ENCODE data around the gene SUGCT.
"Not testable (repeated sequence)": the region's sequence is repeated elsewhere in the genome, so short reads cannot be mapped to it uniquely, and the experiment has no call there.

SUGCT gene

GRCh38 chr7:40649247-40649646 is 514.4 kb downstream of the SUGCT start:
- no peak for DNase-seq (ENCODE audit: extremely low read depth in 1 of 2, low read depth in 1 of 2)

GRCh38 chr7:40650903-40651302 is 516.1 kb downstream of the SUGCT start:
- DNase-seq (ENCODE audit: extremely low read depth in 1 of 2, low read depth in 1 of 2), result not testable (repeated sequence)

- DNase-seq (ENCODE audit: extremely low read depth in 1 of 2, low read depth in 1 of 2), result no peak
Observed at GRCh38 chr7:40654171-40654570, 519.4 kb downstream of the SUGCT start.

GRCh38 chr7:40655426-40655825 is 520.6 kb downstream of the SUGCT start:
- DNase-seq (ENCODE audit: extremely low read depth in 1 of 2, low read depth in 1 of 2), result no peak

GRCh38 chr7:40656349-40656748 is 521.5 kb downstream of the SUGCT start:
- DNase-seq (ENCODE audit: extremely low read depth in 1 of 2, low read depth in 1 of 2), result no peak

- no peak for DNase-seq (ENCODE audit: extremely low read depth in 1 of 2, low read depth in 1 of 2)
Observed at GRCh38 chr7:40658729-40659128, 523.9 kb downstream of the SUGCT start.

- DNase-seq (ENCODE audit: extremely low read depth in 1 of 2, low read depth in 1 of 2), result no peak
Observed at GRCh38 chr7:40659231-40659630, 524.4 kb downstream of the SUGCT start.

GRCh38 chr7:40673285-40673684 is 538.5 kb downstream of the SUGCT start:
- no peak for DNase-seq (ENCODE audit: extremely low read depth in 1 of 2, low read depth in 1 of 2)

- no peak for DNase-seq (ENCODE audit: extremely low read depth in 1 of 2, low read depth in 1 of 2)
Observed at GRCh38 chr7:40674316-40674715, 539.5 kb downstream of the SUGCT start.

GRCh38 chr7:40675741-40676140 is 540.9 kb downstream of the SUGCT start:
- no peak for DNase-seq (ENCODE audit: extremely low read depth in 1 of 2, low read depth in 1 of 2)

GRCh38 chr7:40676221-40676620 is 541.4 kb downstream of the SUGCT start:
- no peak for DNase-seq (ENCODE audit: extremely low read depth in 1 of 2, low read depth in 1 of 2)

GRCh38 chr7:40680657-40681056 is 545.9 kb downstream of the SUGCT start:
- no peak for DNase-seq (ENCODE audit: extremely low read depth in 1 of 2, low read depth in 1 of 2)

- no peak for DNase-seq (ENCODE audit: extremely low read depth in 1 of 2, low read depth in 1 of 2)
Observed at GRCh38 chr7:40682696-40683095, 547.9 kb downstream of the SUGCT start.

- no peak for DNase-seq (ENCODE audit: extremely low read depth in 1 of 2, low read depth in 1 of 2)
Observed at GRCh38 chr7:40694026-40694809, 559.4 kb downstream of the SUGCT start.

GRCh38 chr7:40694991-40695390 is 560.2 kb downstream of the SUGCT start:
- DNase-seq (ENCODE audit: extremely low read depth in 1 of 2, low read depth in 1 of 2), result no peak

- no peak for DNase-seq (ENCODE audit: extremely low read depth in 1 of 2, low read depth in 1 of 2)
Observed at GRCh38 chr7:40697653-40698052, 562.8 kb downstream of the SUGCT start.

GRCh38 chr7:40698214-40698920 is 563.6 kb downstream of the SUGCT start:
- DNase-seq (ENCODE audit: extremely low read depth in 1 of 2, low read depth in 1 of 2), result no peak

GRCh38 chr7:40698921-40699260 is 564.1 kb downstream of the SUGCT start:
- no peak for DNase-seq (ENCODE audit: extremely low read depth in 1 of 2, low read depth in 1 of 2)

- no peak for DNase-seq (ENCODE audit: extremely low read depth in 1 of 2, low read depth in 1 of 2)
Observed at GRCh38 chr7:40700653-40701421, 566.0 kb downstream of the SUGCT start.

GRCh38 chr7:40701836-40702551 is 567.2 kb downstream of the SUGCT start:
- DNase-seq (ENCODE audit: extremely low read depth in 1 of 2, low read depth in 1 of 2), result no peak

GRCh38 chr7:40704172-40704571 is 569.4 kb downstream of the SUGCT start:
- no peak for DNase-seq (ENCODE audit: extremely low read depth in 1 of 2, low read depth in 1 of 2)

Measured in activated CD8-positive, alpha-beta memory T cell treated with anti-CD3 and anti-CD28 coated beads for 1 hour (primary cell).